ENCODE results near the gene CAPSL. TPM values are rescaled to one million over a fixed set of nuclear protein-coding genes. Genes with fewer than 3 reads are reported as not detected.

Gene CAPSL
- total and polyA plus RNA-seq, 2 experiments from 2014 or later: 0.73 TPM; not detected in 1

- TF ChIP-seq ZNF462 (CRISPR knock-in tag; IDR thresholded peaks at IDR 0.05): no peak
- no peak for TF ChIP-seq EZH2 (IDR thresholded peaks at IDR 0.05; ENCODE audit: low read depth, unreplicated experiment)
- no peak for TF ChIP-seq NANOG (IDR thresholded peaks at IDR 0.05; ENCODE audit: borderline replicate concordance)
- no peak for TF ChIP-seq ZNF331 (CRISPR knock-in tag; IDR thresholded peaks at IDR 0.05; ENCODE audit: low read depth)
- no peak for TF ChIP-seq STAT1 (IDR thresholded peaks at IDR 0.05; ENCODE audit: unreplicated experiment)
- TF ChIP-seq CREB1 (CRISPR knock-in tag; IDR thresholded peaks at IDR 0.05; ENCODE audit: low read depth): no peak
- no peak for TF ChIP-seq ETS1 (IDR thresholded peaks at IDR 0.05)
These were observed 53.6 kb downstream of the CAPSL start (continued) for GRCh38 chr5:35884773-35885172.

- no peaks in the 10 kb centered on the region for H3K36me3 Mint-ChIP-seq (ENCODE audit: low read depth)
- H2AFZ ChIP-seq: no peak overlapping the region
- H3K27ac ChIP-seq (ENCODE audit: low read depth): no peak overlapping the region
- no peaks in the 10 kb centered on the region for H4K20me1 ChIP-seq (replicated peaks; ENCODE audit: insufficient read depth)
- no peaks in the 10 kb centered on the region for H3K36me3 ChIP-seq (ENCODE audit: insufficient read depth)
- no peak for DNase-seq (ENCODE audit: low spot score)
- no peaks in the 10 kb centered on the region for H3K27me3 ChIP-seq (ENCODE audit: insufficient read depth)
- no peaks in the 10 kb centered on the region for H3K4me1 Mint-ChIP-seq
- no peak overlapping the region for H3K27ac Mint-ChIP-seq
- no peaks in the 10 kb centered on the region for H3F3A ChIP-seq (replicated peaks; ENCODE audit: low read depth)
- H3K9me2 ChIP-seq (ENCODE audit: insufficient read depth): peaks cover 10% of the 10 kb centered on the region; the same call in 1 of the 2 replicates
- H3K9me3 Mint-ChIP-seq: no peaks in the 10 kb centered on the region
- no peak for ATAC-seq
- no peak overlapping the region for H3K4me2 ChIP-seq
- peaks cover 2% of the 10 kb centered on the region for H3K27me3 Mint-ChIP-seq (ENCODE audit: insufficient read depth, low read depth, poor library complexity)
- TF ChIP-seq ZNF331 (CRISPR knock-in tag; IDR thresholded peaks at IDR 0.05; ENCODE audit: low read depth) (no peak), CTCF (conservative IDR thresholded peaks at IDR 0.05; ENCODE audit: low read depth in 2 of 2) (no peak)
- no peak overlapping the region for H3K4me3 ChIP-seq
- no peak overlapping the region for H3K4me3 Mint-ChIP-seq
- no peaks in the 10 kb centered on the region for H3K79me2 ChIP-seq (replicated peaks; ENCODE audit: insufficient read depth)
- no peaks in the 10 kb centered on the region for H3K4me1 ChIP-seq (ENCODE audit: insufficient read depth)
These were observed 54.1 kb downstream of the CAPSL start for GRCh38 chr5:35884191-35884769.
